NCI-H2196 treated with DMSO at 0.1 percent for 48 hours (cell line): ENCODE data around the gene SUSD3.
A peak's percentile ranks its signal among the peaks of the same experiment; 100 is the strongest.

Experiments
- DNase-seq: peaks from one replicate; lab custom pipeline; 2025; ENCODE audit not compliant: unreplicated experiment; lab: John Stamatoyannopoulos, UW

The SUSD3 gene

GRCh38 chr9:93134015-93134739 lies 75.7 kb downstream of the SUSD3 start, which contains the start of gene NINJ1:
NINJ1 (minus strand) TSS chr9:93134251; CDS start chr9:93134217, 34 bp downstream.
- DNase-seq = peak; percentile 34
